ENCODE data around the gene GLRA2.

The GLRA2 gene

GRCh38 chrX:14533867-14534266 lies 4.5 kb downstream of the GLRA2 start:
- H3K4me3 ChIP-seq (ENCODE audit: control insufficient read depth, low read depth, low read length), result no peak overlapping the region
- no peak for TF ChIP-seq CTCF (IDR thresholded peaks at IDR 0.05; ENCODE audit: control insufficient read depth, insufficient read depth, low read depth, low read length, missing control alignments)
- DNase-seq (ENCODE audit: low read depth), result no peak

- H3K4me3 ChIP-seq (ENCODE audit: control insufficient read depth, low read depth, low read length), result no peak overlapping the region
- no peak for DNase-seq (ENCODE audit: low read depth)
- no peak for TF ChIP-seq CTCF (IDR thresholded peaks at IDR 0.05; ENCODE audit: control insufficient read depth, insufficient read depth, low read depth, low read length, missing control alignments)
These were observed 16.9 kb downstream of the GLRA2 start for GRCh38 chrX:14546190-14546589.

GRCh38 chrX:14554131-14554715 lies 24.9 kb downstream of the GLRA2 start:
- H3K4me3 ChIP-seq (ENCODE audit: control insufficient read depth, low read depth, low read length), result no peak overlapping the region
- no peak for TF ChIP-seq CTCF (IDR thresholded peaks at IDR 0.05; ENCODE audit: control insufficient read depth, insufficient read depth, low read depth, low read length, missing control alignments)
- no peak for DNase-seq (ENCODE audit: low read depth)

- TF ChIP-seq CTCF (IDR thresholded peaks at IDR 0.05; ENCODE audit: control insufficient read depth, insufficient read depth, low read depth, low read length, missing control alignments), result no peak
- H3K4me3 ChIP-seq (ENCODE audit: control insufficient read depth, low read depth, low read length), result no peak overlapping the region
These were observed 34.7 kb downstream of the GLRA2 start for GRCh38 chrX:14564058-14564457.

GRCh38 chrX:14573161-14573560 lies 43.8 kb downstream of the GLRA2 start:
- no peak for DNase-seq (ENCODE audit: low read depth)

More at GRCh38 chrX:14564058-14564457, 34.7 kb downstream of the GLRA2 start:
- DNase-seq (ENCODE audit: low read depth), result no peak

GRCh38 chrX:14581081-14581480 lies 51.7 kb downstream of the GLRA2 start:
- no peak for DNase-seq (ENCODE audit: low read depth)
- H3K4me3 ChIP-seq (ENCODE audit: control insufficient read depth, low read depth, low read length), result no peak overlapping the region
- TF ChIP-seq CTCF (IDR thresholded peaks at IDR 0.05; ENCODE audit: control insufficient read depth, insufficient read depth, low read depth, low read length, missing control alignments), result no peak

More at GRCh38 chrX:14573161-14573560, 43.8 kb downstream of the GLRA2 start:
- no peak overlapping the region for H3K4me3 ChIP-seq (ENCODE audit: control insufficient read depth, low read depth, low read length)
- no peak for TF ChIP-seq CTCF (IDR thresholded peaks at IDR 0.05; ENCODE audit: control insufficient read depth, insufficient read depth, low read depth, low read length, missing control alignments)

Data from AG09309 (cell line).